Uterus (tissue), 2 donors: ENCODE results near the gene RAE1.

Experiments
- CTCF ChIP-seq, 4 experiments: fragments of 200-600 bp in 2 of 4; fragments of 450-650 bp in 2 of 4; sonication (generic) in 2 of 4; IDR thresholded peaks; one replicate each; pipeline ENCODE4 v1.5.1; 2016 to 2019; ENCODE audit warnings: antibody characterized with exemption in 4 of 4, mild to moderate bottlenecking in 2 of 4, moderate library complexity in 1 of 4
- POLR2A ChIP-seq, 2 donors: fragments of 450-650 bp; IDR thresholded peaks; one replicate each; pipeline ENCODE4 v1.6.1; 2016; ENCODE audit warnings: antibody characterized with exemption in 2 of 2, mild to moderate bottlenecking in 1 of 2, moderate library complexity in 1 of 2

DNA sequence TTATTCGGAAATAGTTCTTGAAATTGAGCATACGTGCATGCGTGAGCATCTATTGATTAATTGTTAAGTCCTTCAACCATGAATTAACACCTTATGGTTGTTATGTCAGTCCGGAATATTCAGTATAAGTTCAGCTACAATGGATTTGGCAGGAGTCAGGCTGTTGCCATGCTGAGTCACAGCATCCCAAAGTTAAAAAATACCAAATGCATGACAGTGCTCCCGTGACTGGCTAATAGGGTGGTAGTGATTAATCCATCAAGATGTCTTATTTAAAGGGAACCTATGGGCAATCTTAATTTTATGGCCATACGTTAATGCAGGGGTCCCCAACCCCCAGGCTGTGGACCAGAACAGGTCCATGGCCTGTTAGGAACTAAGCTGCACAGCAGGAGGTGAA, 10.5 kb downstream of the RAE1 start:
- TF ChIP-seq CTCF (IDR thresholded peaks at IDR 0.05), result no peak
- no peak for TF ChIP-seq POLR2A (IDR thresholded peaks at IDR 0.05)
